A549 (cell line): ENCODE data around the gene SORCS2. TPM values are rescaled to one million over a fixed set of nuclear protein-coding genes. Genes with fewer than 3 reads are reported as not detected.

Source experiments
- ATAC-seq, 2 experiments: fragments of 200-7000 bp in 1 of 2; fragments of >200 bp in 1 of 2; cut with Nextera tagmentation in 1 of 2; cut with Tn5 transposase in 1 of 2; 3 replicates each; pipeline versions ENCODE4 v1.8.0 to v1.9.1; 2018 to 2020; ENCODE audit warnings: mild to moderate bottlenecking in 1 of 2, moderate library complexity in 1 of 2
- CTCF ChIA-PET: fragments of 300-600 bp; sonication (Branson Sonifier 250); formaldehyde crosslinking; extraction: SDS; loops from one replicate; lab custom pipeline; 2021; ENCODE audit warnings: antibody characterized with exemption, inconsistent platforms; lab: Yijun Ruan, JAX
- POLR2A ChIA-PET: fragments of 350-600 bp; formaldehyde crosslinking; extraction: SDS; loops from one replicate; lab custom pipeline; 2021; ENCODE audit warnings: antibody characterized with exemption, inconsistent platforms; lab: Yijun Ruan, JAX
- DNase-seq, 2 experiments: peaks; one replicate each; pipeline versions ENCODE4 v3.0.0 to v3.0.0-alpha.2; 2011 to 2016; ENCODE audit warnings: low read depth in 1 of 2, low spot score in 1 of 2
- FAIRE-seq: peaks from 2 replicates; lab custom pipeline; 2011; peaks lifted over from hg19 to GRCh38; lab: Jason Lieb, UNC
- H3K27ac ChIP-seq, 2 experiments: fragments of >200 bp; sonication (Bioruptor Twin); formaldehyde crosslinking; 3 replicates each; pipeline ENCODE4 v1.5.1; 2016 to 2017
- H3K4me1 ChIP-seq: fragments of >200 bp; sonication (Bioruptor Twin); formaldehyde crosslinking; 3 replicates; pipeline ENCODE4 v1.6.1; 2016
- H3K4me2 ChIP-seq: fragments of >200 bp; sonication (Bioruptor Twin); formaldehyde crosslinking; 3 replicates; pipeline ENCODE4 v1.6.1; 2016
- H3K4me3 ChIP-seq: fragments of >200 bp; sonication (Bioruptor Twin); formaldehyde crosslinking; 3 replicates; pipeline ENCODE4 v1.5.1; 2016
- H3K9me3 ChIP-seq: fragments of >200 bp; sonication (Bioruptor Twin); formaldehyde crosslinking; 3 replicates; pipeline ENCODE4 v1.6.1; 2016
- CEBPB ChIP-seq, 2 experiments: fragments of >200 bp in 1 of 2; sonication (Bioruptor Twin) in 1 of 2; formaldehyde crosslinking in 1 of 2; IDR thresholded peaks; 2 replicates each; pipeline ENCODE4 v1.6.1; 2012 to 2016
- ESRRA ChIP-seq: fragments of 150-350 bp; IDR thresholded peaks from 2 replicates; pipeline ENCODE4 v1.6.1; 2014; ENCODE audit warnings: mild to moderate bottlenecking, low read length, borderline replicate concordance
- FOSB ChIP-seq: fragments of 250-450 bp; sonication (Bioruptor Pico); IDR thresholded peaks from 2 replicates; pipeline ENCODE4 v1.5.0; 2020; ENCODE audit warnings: mild to moderate bottlenecking, moderate library complexity
- HDAC2 ChIP-seq: fragments of 200-600 bp; sonication (generic); IDR thresholded peaks from 2 replicates; pipeline ENCODE4 v1.6.1; 2016
- HEYL ChIP-seq: fragments of 250-450 bp; sonication (Bioruptor Pico); IDR thresholded peaks from 2 replicates; pipeline ENCODE4 v1.8.0; 2021; ENCODE audit warnings: mild to moderate bottlenecking, moderate library complexity
- HOXA7 ChIP-seq: fragments of 250-450 bp; sonication (Bioruptor Pico); IDR thresholded peaks from 2 replicates; pipeline ENCODE4 v1.5.0; 2020; ENCODE audit warnings: mild to moderate bottlenecking, moderate library complexity
- HOXB13 ChIP-seq: fragments of 250-450 bp; sonication (Bioruptor Pico); IDR thresholded peaks from 2 replicates; pipeline ENCODE4 v1.5.0; 2020; ENCODE audit warnings: low read depth, mild to moderate bottlenecking, moderate library complexity
- HOXB5 ChIP-seq: fragments of 250-450 bp; sonication (Bioruptor Pico); IDR thresholded peaks from 2 replicates; pipeline ENCODE4 v1.5.0; 2020; ENCODE audit warnings: mild to moderate bottlenecking, moderate library complexity
- MAZ ChIP-seq: fragments of 150-350 bp; IDR thresholded peaks from 2 replicates; pipeline ENCODE4 v1.6.1; 2014; ENCODE audit warnings: antibody characterized with exemption, low read depth, low read length, borderline replicate concordance
- POLR2A ChIP-seq: IDR thresholded peaks from 2 replicates; pipeline ENCODE4 v1.6.1; 2012; ENCODE audit warnings: mild to moderate bottlenecking, low read length
- SMC3 ChIP-seq: fragments of >200 bp; sonication (Bioruptor Twin); formaldehyde crosslinking; IDR thresholded peaks from 3 replicates; pipeline ENCODE4 v1.6.1; 2018; ENCODE audit warnings: inconsistent platforms
- ZFP36 ChIP-seq: fragments of 450-650 bp; IDR thresholded peaks from 2 replicates; pipeline ENCODE4 v1.6.1; 2014; ENCODE audit warnings: borderline replicate concordance; ENCODE audit not compliant: partially characterized antibody
- ZNF302 ChIP-seq: fragments of 250-450 bp; sonication (Bioruptor Pico); IDR thresholded peaks from 2 replicates; pipeline ENCODE4 v1.9.0; 2021; ENCODE audit warnings: inconsistent platforms, mild to moderate bottlenecking, moderate library complexity
- ZSCAN20 ChIP-seq: fragments of 250-450 bp; sonication (Bioruptor Pico); IDR thresholded peaks from 2 replicates; pipeline ENCODE4 v1.8.0; 2022; ENCODE audit warnings: mild to moderate bottlenecking, moderate library complexity
- WGBS: methylation state at CpG from one replicate; pipeline ENCODE4 v1.1.6; 2017; ENCODE audit errors: missing lambda C conversion rate; 5-methylcytosine and 5-hydroxymethylcytosine counted together
- polyA plus RNA-seq, 4 experiments: library from polyadenylated mRNA; depleted of rRNA in 3 of 4; stranded (reverse); fragments of >200 nt; fragmentation: RNase III in 1 of 4; extraction: RNeasy Plus Mini Kit Qiagen cat#74134 plus additional on column Dnase treatment in 1 of 4; gene quantifications; 2 replicates in 3 of 4; 3 replicates in 1 of 4; pipeline ENCODE4 v1.2.3, GENCODE V29; 2011 to 2017
- TF ChIP-seq, protein P1 (sequence below): fragments of >200 bp; sonication (Bioruptor Twin); formaldehyde crosslinking; IDR thresholded peaks from 3 replicates; pipeline ENCODE4 v1.5.1; 2016
- TF ChIP-seq, protein P2 (sequence below): fragments of 200-600 bp; sonication (generic); IDR thresholded peaks from 2 replicates; pipeline ENCODE4 v1.6.1; 2016; ENCODE audit warnings: antibody characterized with exemption, mild to moderate bottlenecking, moderate library complexity
- TF ChIP-seq, protein P3 (sequence below): IDR thresholded peaks from 2 replicates; pipeline ENCODE4 v1.6.1; 2012; ENCODE audit warnings: low read depth, borderline replicate concordance
- TF ChIP-seq, protein P4 (sequence below): fragments of >200 bp; sonication (Bioruptor Twin); formaldehyde crosslinking; IDR thresholded peaks from 3 replicates; pipeline ENCODE4 v1.6.1; 2016
- TF ChIP-seq, protein P5 (sequence below): IDR thresholded peaks from 2 replicates; pipeline ENCODE4 v1.6.1; 2012
- TF ChIP-seq, protein P6 (sequence below): fragments of 250-450 bp; sonication (Bioruptor Pico); IDR thresholded peaks from 2 replicates; pipeline ENCODE4 v1.5.0; 2020; ENCODE audit warnings: low read depth, mild to moderate bottlenecking, moderate library complexity

The SORCS2 gene
- polyA plus RNA-seq, 2 of the 4 experiments (the other 2 are of a cell fraction): 1.4 to 4.6 TPM

DNA sequence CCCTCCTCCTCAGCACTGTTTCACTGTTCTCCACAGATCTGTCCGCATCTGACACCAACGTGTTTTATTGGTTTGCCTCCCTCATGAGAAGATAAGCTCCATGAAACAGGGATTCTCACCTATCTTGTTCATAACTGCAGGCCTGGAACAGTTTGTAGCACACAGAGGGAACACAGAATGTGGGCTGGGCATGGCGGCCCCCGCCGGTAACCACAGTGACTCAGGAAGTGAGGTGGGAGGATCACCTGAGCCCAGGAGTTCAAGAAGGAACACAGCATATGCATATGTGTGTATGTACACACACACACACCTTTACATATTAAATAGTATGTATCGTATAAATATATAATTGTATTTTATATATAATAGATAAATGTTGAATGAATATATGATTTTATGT is 578.7 kb downstream of the SORCS2 start:
- Histone ChIP-seq H3K9me3 (no peaks in the 10 kb centered on the region), H3K4me3 (no peak overlapping the region), H3K27ac (no peak overlapping the region), H3K4me1 (no peaks in the 10 kb centered on the region), H3K4me2 (no peak overlapping the region)
- ChIA-PET POLR2A (interaction anchor here (1.0 kb wide), 1 partner anchor 28 kb away, joined by 3 read pairs; no protein-coding TSS in a partner anchor), CTCF (interaction anchor here (0.7 to 2.1 kb wide), 10 partner anchors 10 to 253 kb away, joined by 3 to 13 read pairs (median 3); no protein-coding TSS in a partner anchor)
- 91% methylated on average over 6 of the region's 6 CpGs for WGBS
- ATAC-seq: no peak
- no peak for DNase-seq
- no peak for FAIRE-seq
- TF ChIP-seq POLR2A (no peak), HEYL (CRISPR knock-in tag) (no peak), HOXA7 (CRISPR knock-in tag) (no peak), ZFP36 (no peak), MAZ (no peak), ESRRA (no peak), HDAC2 (no peak), HOXB5 (no peak), ZNF302 (CRISPR knock-in tag) (no peak), HOXB13 (no peak), FOSB (CRISPR knock-in tag) (no peak), ZSCAN20 (CRISPR knock-in tag) (no peak), SMC3 (no peak), CEBPB (IDR thresholded peaks at IDR 0.05) (no peak)
- TF ChIP-seq, protein P1, sequence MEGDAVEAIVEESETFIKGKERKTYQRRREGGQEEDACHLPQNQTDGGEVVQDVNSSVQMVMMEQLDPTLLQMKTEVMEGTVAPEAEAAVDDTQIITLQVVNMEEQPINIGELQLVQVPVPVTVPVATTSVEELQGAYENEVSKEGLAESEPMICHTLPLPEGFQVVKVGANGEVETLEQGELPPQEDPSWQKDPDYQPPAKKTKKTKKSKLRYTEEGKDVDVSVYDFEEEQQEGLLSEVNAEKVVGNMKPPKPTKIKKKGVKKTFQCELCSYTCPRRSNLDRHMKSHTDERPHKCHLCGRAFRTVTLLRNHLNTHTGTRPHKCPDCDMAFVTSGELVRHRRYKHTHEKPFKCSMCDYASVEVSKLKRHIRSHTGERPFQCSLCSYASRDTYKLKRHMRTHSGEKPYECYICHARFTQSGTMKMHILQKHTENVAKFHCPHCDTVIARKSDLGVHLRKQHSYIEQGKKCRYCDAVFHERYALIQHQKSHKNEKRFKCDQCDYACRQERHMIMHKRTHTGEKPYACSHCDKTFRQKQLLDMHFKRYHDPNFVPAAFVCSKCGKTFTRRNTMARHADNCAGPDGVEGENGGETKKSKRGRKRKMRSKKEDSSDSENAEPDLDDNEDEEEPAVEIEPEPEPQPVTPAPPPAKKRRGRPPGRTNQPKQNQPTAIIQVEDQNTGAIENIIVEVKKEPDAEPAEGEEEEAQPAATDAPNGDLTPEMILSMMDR: no peak
- TF ChIP-seq, protein P2, sequence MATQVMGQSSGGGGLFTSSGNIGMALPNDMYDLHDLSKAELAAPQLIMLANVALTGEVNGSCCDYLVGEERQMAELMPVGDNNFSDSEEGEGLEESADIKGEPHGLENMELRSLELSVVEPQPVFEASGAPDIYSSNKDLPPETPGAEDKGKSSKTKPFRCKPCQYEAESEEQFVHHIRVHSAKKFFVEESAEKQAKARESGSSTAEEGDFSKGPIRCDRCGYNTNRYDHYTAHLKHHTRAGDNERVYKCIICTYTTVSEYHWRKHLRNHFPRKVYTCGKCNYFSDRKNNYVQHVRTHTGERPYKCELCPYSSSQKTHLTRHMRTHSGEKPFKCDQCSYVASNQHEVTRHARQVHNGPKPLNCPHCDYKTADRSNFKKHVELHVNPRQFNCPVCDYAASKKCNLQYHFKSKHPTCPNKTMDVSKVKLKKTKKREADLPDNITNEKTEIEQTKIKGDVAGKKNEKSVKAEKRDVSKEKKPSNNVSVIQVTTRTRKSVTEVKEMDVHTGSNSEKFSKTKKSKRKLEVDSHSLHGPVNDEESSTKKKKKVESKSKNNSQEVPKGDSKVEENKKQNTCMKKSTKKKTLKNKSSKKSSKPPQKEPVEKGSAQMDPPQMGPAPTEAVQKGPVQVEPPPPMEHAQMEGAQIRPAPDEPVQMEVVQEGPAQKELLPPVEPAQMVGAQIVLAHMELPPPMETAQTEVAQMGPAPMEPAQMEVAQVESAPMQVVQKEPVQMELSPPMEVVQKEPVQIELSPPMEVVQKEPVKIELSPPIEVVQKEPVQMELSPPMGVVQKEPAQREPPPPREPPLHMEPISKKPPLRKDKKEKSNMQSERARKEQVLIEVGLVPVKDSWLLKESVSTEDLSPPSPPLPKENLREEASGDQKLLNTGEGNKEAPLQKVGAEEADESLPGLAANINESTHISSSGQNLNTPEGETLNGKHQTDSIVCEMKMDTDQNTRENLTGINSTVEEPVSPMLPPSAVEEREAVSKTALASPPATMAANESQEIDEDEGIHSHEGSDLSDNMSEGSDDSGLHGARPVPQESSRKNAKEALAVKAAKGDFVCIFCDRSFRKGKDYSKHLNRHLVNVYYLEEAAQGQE: no peak
- TF ChIP-seq, protein P3, sequence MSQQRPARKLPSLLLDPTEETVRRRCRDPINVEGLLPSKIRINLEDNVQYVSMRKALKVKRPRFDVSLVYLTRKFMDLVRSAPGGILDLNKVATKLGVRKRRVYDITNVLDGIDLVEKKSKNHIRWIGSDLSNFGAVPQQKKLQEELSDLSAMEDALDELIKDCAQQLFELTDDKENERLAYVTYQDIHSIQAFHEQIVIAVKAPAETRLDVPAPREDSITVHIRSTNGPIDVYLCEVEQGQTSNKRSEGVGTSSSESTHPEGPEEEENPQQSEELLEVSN: no peak
- TF ChIP-seq, protein P4, sequence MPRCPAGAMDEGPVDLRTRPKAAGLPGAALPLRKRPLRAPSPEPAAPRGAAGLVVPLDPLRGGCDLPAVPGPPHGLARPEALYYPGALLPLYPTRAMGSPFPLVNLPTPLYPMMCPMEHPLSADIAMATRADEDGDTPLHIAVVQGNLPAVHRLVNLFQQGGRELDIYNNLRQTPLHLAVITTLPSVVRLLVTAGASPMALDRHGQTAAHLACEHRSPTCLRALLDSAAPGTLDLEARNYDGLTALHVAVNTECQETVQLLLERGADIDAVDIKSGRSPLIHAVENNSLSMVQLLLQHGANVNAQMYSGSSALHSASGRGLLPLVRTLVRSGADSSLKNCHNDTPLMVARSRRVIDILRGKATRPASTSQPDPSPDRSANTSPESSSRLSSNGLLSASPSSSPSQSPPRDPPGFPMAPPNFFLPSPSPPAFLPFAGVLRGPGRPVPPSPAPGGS: no peak
- TF ChIP-seq, protein P5, sequence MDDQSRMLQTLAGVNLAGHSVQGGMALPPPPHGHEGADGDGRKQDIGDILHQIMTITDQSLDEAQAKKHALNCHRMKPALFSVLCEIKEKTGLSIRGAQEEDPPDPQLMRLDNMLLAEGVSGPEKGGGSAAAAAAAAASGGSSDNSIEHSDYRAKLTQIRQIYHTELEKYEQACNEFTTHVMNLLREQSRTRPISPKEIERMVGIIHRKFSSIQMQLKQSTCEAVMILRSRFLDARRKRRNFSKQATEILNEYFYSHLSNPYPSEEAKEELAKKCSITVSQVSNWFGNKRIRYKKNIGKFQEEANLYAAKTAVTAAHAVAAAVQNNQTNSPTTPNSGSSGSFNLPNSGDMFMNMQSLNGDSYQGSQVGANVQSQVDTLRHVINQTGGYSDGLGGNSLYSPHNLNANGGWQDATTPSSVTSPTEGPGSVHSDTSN: no peak
- TF ChIP-seq, protein P6, sequence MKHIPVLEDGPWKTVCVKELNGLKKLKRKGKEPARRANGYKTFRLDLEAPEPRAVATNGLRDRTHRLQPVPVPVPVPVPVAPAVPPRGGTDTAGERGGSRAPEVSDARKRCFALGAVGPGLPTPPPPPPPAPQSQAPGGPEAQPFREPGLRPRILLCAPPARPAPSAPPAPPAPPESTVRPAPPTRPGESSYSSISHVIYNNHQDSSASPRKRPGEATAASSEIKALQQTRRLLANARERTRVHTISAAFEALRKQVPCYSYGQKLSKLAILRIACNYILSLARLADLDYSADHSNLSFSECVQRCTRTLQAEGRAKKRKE (CRISPR knock-in tag): no peak
